Upper lobe of left lung (tissue), 6 donors: ENCODE measurements around the gene SLFN5. TPM values are rescaled to one million over a fixed set of nuclear protein-coding genes. Genes with fewer than 3 reads are reported as not detected.
"Not testable (repeated sequence)": the region's sequence is repeated elsewhere in the genome, so short reads cannot be mapped to it uniquely, and the experiment has no call there.

Experiments used
- ATAC-seq, 2 donors: fragments of 200-7000 bp; cut with Tn5 transposase; one replicate each; pipeline ENCODE4 v1.9.1; 2022; ENCODE audit warnings: mild to moderate bottlenecking in 2 of 2, moderate library complexity in 2 of 2; ENCODE audit not compliant: low FRiP score in 2 of 2
- DNase-seq, 2 donors: peaks; one replicate each; pipeline ENCODE4 v3.0.0-alpha.2; 2019 to 2020
- H3K27ac ChIP-seq, 4 donors: fragments of 200-600 bp; sonication (generic); one replicate each; pipeline ENCODE4 v1.5.1; 2016 to 2019
- H3K27me3 ChIP-seq, 4 donors: fragments of 200-600 bp; sonication (generic); one replicate each; pipeline ENCODE4 v1.5.1; 2017 to 2019
- H3K36me3 ChIP-seq, 4 donors: fragments of 200-600 bp; sonication (generic); one replicate each; pipeline ENCODE4 v1.5.1; 2016 to 2019
- H3K4me1 ChIP-seq, 4 donors: fragments of 200-600 bp; sonication (generic); one replicate each; pipeline ENCODE4 v1.5.1; 2018 to 2019
- H3K4me3 ChIP-seq, 4 donors: fragments of 200-600 bp; sonication (generic); one replicate each; pipeline ENCODE4 v1.5.1; 2017 to 2019; ENCODE audit warnings: mild to moderate bottlenecking in 2 of 4, moderate library complexity in 1 of 4
- H3K9me3 ChIP-seq, 4 donors: fragments of 200-600 bp; sonication (generic); one replicate each; pipeline ENCODE4 v1.5.1; 2018 to 2019
- EP300 ChIP-seq, 4 donors: sonication (generic); formaldehyde crosslinking; IDR thresholded peaks; one replicate each; pipeline ENCODE4 v1.5.1; 2017; ENCODE audit warnings: antibody characterized with exemption in 4 of 4, control low read depth in 2 of 4
- POLR2A ChIP-seq, 4 donors: fragments of 450-650 bp; IDR thresholded peaks; one replicate each; pipeline ENCODE4 v1.5.1; 2016 to 2017; ENCODE audit warnings: antibody characterized with exemption in 4 of 4, mild to moderate bottlenecking in 2 of 4
- POLR2AphosphoS5 ChIP-seq, 2 donors: sonication (generic); formaldehyde crosslinking; IDR thresholded peaks; one replicate each; pipeline ENCODE4 v1.5.1; 2017; ENCODE audit warnings: antibody characterized with exemption in 2 of 2
- WGBS, 2 donors: methylation state at CpG; one replicate each; pipeline ENCODE4 v1.1.5; 2017 to 2018; 5-methylcytosine and 5-hydroxymethylcytosine counted together
- total RNA-seq, 6 donors: library from RNA; depleted of rRNA in 4 of 6; stranded (reverse); fragments of >200 nt in 4 of 6; gene quantifications; one replicate each; pipeline versions ENCODE4 v1.1.0 to v1.2.1, GENCODE V29; 2016 to 2021
- TF ChIP-seq, protein P1 (sequence below), 6 experiments: fragments of 450-650 bp in 4 of 6; fragments of 200-600 bp in 2 of 6; sonication (generic) in 2 of 6; IDR thresholded peaks; one replicate each; pipeline ENCODE4 v1.5.1; 2016 to 2019; ENCODE audit warnings: antibody characterized with exemption in 6 of 6
- donor health status: DM: no; HTN: no; CAD: no; lungs with moderate emphysema.
- donor health status: DM: no; HTN: yes; CAD: no; lungs with severe emphysema.

SLFN5 gene
- 10 to 100 TPM; 26.7 to 48.5 (median 43.2) TPM for total RNA-seq

DNA sequence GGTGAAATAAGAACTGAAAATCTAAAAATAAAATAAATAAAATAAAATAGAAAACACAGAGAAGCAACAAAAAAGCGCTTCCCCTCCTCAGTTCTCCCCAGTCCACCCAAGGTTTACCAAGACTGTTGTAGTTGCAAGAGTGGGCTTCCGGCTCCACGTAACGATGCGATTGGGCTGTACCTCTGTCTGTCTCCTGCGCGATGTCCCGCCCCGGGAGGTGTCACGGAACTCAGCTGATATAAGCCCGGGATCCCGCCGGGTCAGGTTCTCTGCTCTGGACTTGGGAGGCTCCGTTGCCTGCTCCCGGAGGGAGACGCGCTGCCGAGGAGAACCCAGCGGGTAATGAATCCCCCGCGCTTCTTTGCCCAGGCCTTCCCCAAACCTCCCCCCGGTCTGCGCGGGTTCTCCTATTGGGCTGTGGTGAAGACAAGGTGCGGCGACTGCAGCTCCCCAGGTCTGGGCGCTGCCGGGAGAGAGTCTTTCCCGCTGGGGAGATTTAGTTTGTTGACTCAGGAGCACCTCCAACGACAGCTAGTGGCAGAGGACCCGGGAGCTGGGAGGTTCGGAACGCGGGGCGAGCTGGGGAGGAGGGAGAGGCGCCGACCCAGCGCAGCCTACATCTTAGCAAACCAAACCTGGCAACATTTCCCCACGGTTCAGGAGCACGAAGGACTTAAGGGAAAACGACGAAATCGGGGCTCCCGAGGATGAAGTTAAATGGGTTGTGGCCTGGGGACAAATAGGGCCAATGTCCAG lies at the start of gene SLFN5:
SLFN5 (plus strand) TSS at position 268 of the 756 bp plus-strand sequence. CDS start 15,619 bp downstream, outside the sequence.
- peaks cover 32 to 43% (median 39%) of the 10 kb centered on the region in 4 donors for H3K4me1 ChIP-seq
- WGBS, 2 donors, result 0% methylated on average over 21 to 41 of the region's 44 CpGs
- TF ChIP-seq POLR2AphosphoS5 (IDR thresholded peaks at IDR 0.05) (peak; percentile 99 to 100), EP300 (IDR thresholded peaks at IDR 0.05) (peak in 1 of 4 donors; percentile 71), POLR2A (IDR thresholded peaks at IDR 0.05) (peak; percentile 65 to 99 (median 98))
- TF ChIP-seq, protein P1, sequence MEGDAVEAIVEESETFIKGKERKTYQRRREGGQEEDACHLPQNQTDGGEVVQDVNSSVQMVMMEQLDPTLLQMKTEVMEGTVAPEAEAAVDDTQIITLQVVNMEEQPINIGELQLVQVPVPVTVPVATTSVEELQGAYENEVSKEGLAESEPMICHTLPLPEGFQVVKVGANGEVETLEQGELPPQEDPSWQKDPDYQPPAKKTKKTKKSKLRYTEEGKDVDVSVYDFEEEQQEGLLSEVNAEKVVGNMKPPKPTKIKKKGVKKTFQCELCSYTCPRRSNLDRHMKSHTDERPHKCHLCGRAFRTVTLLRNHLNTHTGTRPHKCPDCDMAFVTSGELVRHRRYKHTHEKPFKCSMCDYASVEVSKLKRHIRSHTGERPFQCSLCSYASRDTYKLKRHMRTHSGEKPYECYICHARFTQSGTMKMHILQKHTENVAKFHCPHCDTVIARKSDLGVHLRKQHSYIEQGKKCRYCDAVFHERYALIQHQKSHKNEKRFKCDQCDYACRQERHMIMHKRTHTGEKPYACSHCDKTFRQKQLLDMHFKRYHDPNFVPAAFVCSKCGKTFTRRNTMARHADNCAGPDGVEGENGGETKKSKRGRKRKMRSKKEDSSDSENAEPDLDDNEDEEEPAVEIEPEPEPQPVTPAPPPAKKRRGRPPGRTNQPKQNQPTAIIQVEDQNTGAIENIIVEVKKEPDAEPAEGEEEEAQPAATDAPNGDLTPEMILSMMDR (IDR thresholded peaks at IDR 0.05), result no peak

DNA sequence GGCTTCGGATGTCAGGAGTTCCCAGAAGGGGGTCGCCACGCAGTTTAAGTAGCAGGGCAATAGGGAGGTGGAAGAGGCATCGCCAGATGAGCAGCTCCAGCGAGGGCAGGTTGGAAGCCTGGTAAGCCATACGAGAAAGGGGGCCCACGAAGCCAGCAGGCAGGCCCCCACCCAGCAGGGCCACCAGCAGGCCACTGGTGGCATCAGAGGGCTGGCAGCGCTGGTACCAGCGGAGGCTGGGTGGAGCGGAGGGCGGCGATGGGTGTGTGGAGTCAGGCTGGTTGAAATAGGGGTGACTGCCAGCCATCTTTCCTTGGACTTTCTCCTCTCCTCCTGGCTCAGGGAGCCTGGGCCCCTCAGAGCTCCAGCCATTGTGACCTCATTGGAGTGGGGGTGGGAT lies 48.9 kb upstream of the SLFN5 start, which contains the start of gene SLC35G3:
SLC35G3 (minus strand) TSS at position 393 of the 400 bp plus-strand sequence; CDS start at position 307, 86 bp downstream.
- not testable (repeated sequence) for ATAC-seq, H3K4me1 ChIP-seq, H3K9me3 ChIP-seq, H3K27ac ChIP-seq, H3K27me3 ChIP-seq, H3K36me3 ChIP-seq, H3K4me3 ChIP-seq
- DNase-seq, result peak in 1 of 2 donors; percentile 56
- 89 to 92% methylated on average over 12 of the region's 12 CpGs for WGBS, 2 donors

More for the DNA sequence above, at the start of gene SLFN5:
- Histone ChIP-seq H3K27me3 (no peaks in the 10 kb centered on the region), H3K9me3 (no peaks in the 10 kb centered on the region), H3K4me3 (peak within 1 kb of the TSS; percentile 63 to 73 (median 67)), H3K36me3 (peaks cover 0 to 2% (median 0%) of the 10 kb centered on the region in 4 donors), H3K27ac (peak within 1 kb of the TSS; percentile 93 to 99 (median 98))
- ATAC-seq (peak; percentile 96 to 97), DNase-seq (peak; percentile 92 to 96)

DNA sequence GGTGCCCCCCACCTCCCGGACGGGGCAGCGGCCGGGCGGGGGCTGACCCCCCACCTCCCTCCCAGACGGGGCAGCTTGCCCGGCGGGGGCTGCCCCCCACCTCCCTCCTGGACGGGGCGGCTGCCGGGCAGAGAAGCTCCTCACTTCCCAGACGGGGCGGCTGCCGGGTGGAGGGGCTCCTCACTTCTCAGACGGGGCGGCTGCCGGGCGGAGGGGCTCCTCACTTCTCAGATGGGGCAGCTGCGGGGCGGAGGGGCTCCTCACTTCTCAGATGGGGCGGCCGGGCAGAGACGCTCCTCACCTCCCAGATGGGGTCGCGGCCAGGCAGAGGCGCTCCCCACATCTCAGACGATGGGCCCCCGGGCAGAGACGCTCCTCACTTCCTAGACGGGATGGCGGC lies 47.8 kb upstream of the SLFN5 start:
- not testable (repeated sequence) for H3K4me1 ChIP-seq, H3K4me3 ChIP-seq, H3K27me3 ChIP-seq, H3K36me3 ChIP-seq, ATAC-seq, H3K27ac ChIP-seq
- 95 to 96% methylated on average over 12 to 28 of the region's 31 CpGs for WGBS, 2 donors
- peaks cover 0 to 11% (median 6%) of the 10 kb centered on the region in 4 donors for H3K9me3 ChIP-seq
- DNase-seq, result peak in 1 of 2 donors; percentile 72

DNA sequence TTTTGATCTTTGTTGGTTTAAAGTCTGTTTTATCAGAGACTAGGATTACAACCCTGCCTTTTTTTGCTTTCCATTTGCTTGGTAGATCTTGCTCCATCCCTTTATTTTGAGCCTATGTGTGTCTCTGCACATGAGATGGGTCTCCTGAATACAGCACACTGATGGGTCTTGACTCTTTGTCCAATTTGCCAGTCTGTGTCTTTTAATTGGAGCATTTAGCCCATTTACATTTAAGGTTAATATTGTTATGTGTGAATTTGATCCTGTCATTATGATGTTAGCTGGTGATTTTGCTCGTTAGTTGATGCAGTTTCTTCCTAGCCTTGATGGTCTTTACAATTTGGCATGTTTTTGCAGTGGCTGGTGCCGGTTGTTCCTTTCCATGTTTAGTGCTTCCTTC lies 40.3 kb upstream of the SLFN5 start:
- not testable (repeated sequence) for H3K27ac ChIP-seq, H3K4me3 ChIP-seq, ATAC-seq, H3K27me3 ChIP-seq, H3K4me1 ChIP-seq, DNase-seq, H3K9me3 ChIP-seq, H3K36me3 ChIP-seq
- 75 to 83% methylated on average over 1 to 2 of the region's 2 CpGs for WGBS, 2 donors

DNA sequence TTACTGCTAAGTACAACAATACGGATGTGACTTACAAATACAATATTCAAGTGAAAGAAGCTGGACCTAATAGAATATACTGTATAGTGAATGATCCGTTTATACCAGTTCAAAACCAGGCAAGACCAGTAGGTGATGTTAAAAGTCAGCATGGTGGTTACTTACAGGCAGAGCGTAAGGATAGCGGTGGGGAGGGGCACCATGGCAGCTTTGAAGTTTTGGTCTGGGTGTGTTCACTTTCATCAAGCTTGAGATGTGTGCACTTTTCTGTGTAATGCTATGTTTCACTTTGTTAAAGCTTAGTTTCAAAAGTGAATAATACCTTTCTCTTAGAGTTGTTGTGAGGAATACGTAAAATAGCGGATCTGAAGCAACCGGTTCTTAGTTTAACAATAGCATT lies 32.1 kb upstream of the SLFN5 start:
- no peak overlapping the region for H3K4me3 ChIP-seq
- H3K4me1 ChIP-seq, result peaks cover 3 to 13% (median 8%) of the 10 kb centered on the region in 4 donors
- H3K9me3 ChIP-seq, result no peaks in the 10 kb centered on the region
- no peaks in the 10 kb centered on the region for H3K36me3 ChIP-seq
- DNase-seq (no peak), ATAC-seq (no peak)
- TF ChIP-seq POLR2A (IDR thresholded peaks at IDR 0.05), result no peak
- no peak for TF ChIP-seq EP300 (IDR thresholded peaks at IDR 0.05)
- H3K27me3 ChIP-seq, result no peaks in the 10 kb centered on the region
- no peak overlapping the region for H3K27ac ChIP-seq
- 90 to 95% methylated on average over 7 of the region's 7 CpGs for WGBS, 2 donors

DNA sequence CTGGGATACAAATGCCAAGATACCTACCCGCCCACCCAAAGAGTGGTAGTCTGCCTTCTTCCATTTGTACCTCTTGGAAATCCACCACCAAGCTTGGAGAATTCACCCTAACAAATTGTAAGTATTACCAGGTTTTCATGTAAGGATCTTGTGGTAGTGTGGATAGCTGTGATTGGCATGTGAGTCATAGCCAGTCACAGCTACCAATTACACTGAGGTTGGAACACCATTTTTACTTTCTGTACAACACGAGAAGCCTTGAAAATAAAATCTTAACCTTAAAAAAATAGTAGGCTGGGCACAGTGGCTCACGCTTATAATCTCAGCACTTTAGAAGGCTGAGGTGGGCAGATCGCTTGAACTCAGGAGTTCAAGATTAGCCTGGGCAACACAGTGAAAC lies 30.2 kb upstream of the SLFN5 start:
- Histone ChIP-seq H3K27me3 (no peaks in the 10 kb centered on the region), H3K9me3 (no peaks in the 10 kb centered on the region), H3K36me3 (no peaks in the 10 kb centered on the region), H3K4me1 (peaks cover 3 to 13% (median 12%) of the 10 kb centered on the region in 4 donors), H3K4me3 (no peak overlapping the region), H3K27ac (peak overlapping the region in 3 of 4 donors; percentile 19 to 75 (median 68))
- TF ChIP-seq POLR2A (IDR thresholded peaks at IDR 0.05) (no peak), EP300 (IDR thresholded peaks at IDR 0.05) (no peak), POLR2AphosphoS5 (IDR thresholded peaks at IDR 0.05) (no peak)
- TF ChIP-seq, protein P1 (IDR thresholded peaks at IDR 0.05), result no peak
- DNase-seq (no peak), ATAC-seq (no peak)
- WGBS, 2 donors, result 82 to 88% methylated on average over 4 of the region's 4 CpGs
